GM23338 (cell line): ENCODE measurements around the gene CHD5. TPM values are rescaled to one million over a fixed set of nuclear protein-coding genes. Genes with fewer than 3 reads are reported as not detected.

Source experiments
- ATAC-seq: fragments of 200-7000 bp; cut with Tn5 transposase; 3 replicates; pipeline ENCODE4 v1.9.1; 2020
- DNase-seq: peaks from one replicate; pipeline ENCODE4 v3.0.0-alpha.2; 2015; ENCODE audit warnings: low spot score
- H2AFZ ChIP-seq: fragments of 200-600 bp; sonication (generic); 2 replicates; pipeline ENCODE4 v1.8.0; 2016; ENCODE audit warnings: antibody characterized with exemption, mild to moderate bottlenecking, moderate library complexity
- H3F3A ChIP-seq: fragments of 200-600 bp; sonication (generic); replicated peaks from 2 replicates; pipeline ENCODE4 v1.8.0; 2017; ENCODE audit warnings: antibody characterized with exemption, mixed run types, low read depth
- H3K27ac ChIP-seq: fragments of 200-600 bp; sonication (generic); 2 replicates; pipeline ENCODE4 v1.6.1; 2016; ENCODE audit warnings: low read depth
- H3K27me3 ChIP-seq: fragments of 200-600 bp; sonication (generic); 2 replicates; pipeline ENCODE4 v1.8.0; 2016; ENCODE audit warnings: mild to moderate bottlenecking, mixed run types, moderate library complexity; ENCODE audit not compliant: insufficient read depth
- H3K36me3 ChIP-seq: fragments of 200-600 bp; sonication (generic); 2 replicates; pipeline ENCODE4 v1.8.0; 2016; ENCODE audit warnings: mild to moderate bottlenecking; ENCODE audit not compliant: insufficient read depth
- H3K4me1 ChIP-seq: fragments of 200-600 bp; sonication (generic); 2 replicates; pipeline ENCODE4 v1.8.0; 2016; ENCODE audit warnings: mild to moderate bottlenecking, moderate library complexity; ENCODE audit not compliant: insufficient read depth
- H3K4me2 ChIP-seq: fragments of 200-600 bp; sonication (generic); 2 replicates; pipeline ENCODE4 v1.7.1; 2017; ENCODE audit warnings: mixed run types
- H3K4me3 ChIP-seq: fragments of 200-600 bp; sonication (generic); 2 replicates; pipeline ENCODE4 v1.6.1; 2016; ENCODE audit warnings: mixed run types
- H3K79me2 ChIP-seq: fragments of 200-600 bp; sonication (generic); replicated peaks from 2 replicates; pipeline ENCODE4 v1.8.0; 2017; ENCODE audit warnings: mild to moderate bottlenecking; ENCODE audit not compliant: insufficient read depth
- H3K9me2 ChIP-seq: fragments of 200-600 bp; sonication (generic); 2 replicates; pipeline ENCODE4 v1.8.0; 2017; ENCODE audit not compliant: insufficient read depth
- H4K20me1 ChIP-seq: fragments of 200-600 bp; sonication (generic); replicated peaks from 2 replicates; pipeline ENCODE4 v1.8.0; 2017; ENCODE audit warnings: mild to moderate bottlenecking; ENCODE audit not compliant: insufficient read depth
- H3K27ac Mint-ChIP-seq: 2 replicates; pipeline ENCODE4 v1.8.0; 2020; ENCODE audit warnings: inconsistent platforms, mild to moderate bottlenecking, moderate library complexity, mixed read lengths
- H3K27me3 Mint-ChIP-seq: 3 replicates; pipeline ENCODE4 v1.8.0; 2022; ENCODE audit warnings: low read depth, mild to moderate bottlenecking, moderate library complexity, mixed read lengths, inconsistent platforms; ENCODE audit not compliant: insufficient read depth, poor library complexity
- H3K36me3 Mint-ChIP-seq: 3 replicates; pipeline ENCODE4 v1.8.0; 2021; ENCODE audit warnings: low read depth, mild to moderate bottlenecking, inconsistent platforms, moderate library complexity, mixed read lengths
- H3K4me1 Mint-ChIP-seq: 3 replicates; pipeline ENCODE4 v1.8.0; 2020; ENCODE audit warnings: mild to moderate bottlenecking, inconsistent platforms, mixed read lengths
- H3K4me3 Mint-ChIP-seq: 3 replicates; pipeline ENCODE4 v1.8.0; 2021; ENCODE audit warnings: moderate library complexity, mild to moderate bottlenecking, inconsistent platforms, mixed read lengths
- H3K9me3 Mint-ChIP-seq: 3 replicates; pipeline ENCODE4 v1.8.0; 2020; ENCODE audit warnings: moderate library complexity, mild to moderate bottlenecking, inconsistent platforms, mixed read lengths
- EZH2 ChIP-seq: fragments of 200-600 bp; sonication (generic); IDR thresholded peaks from one replicate; pipeline ENCODE4 v1.8.0; 2017; ENCODE audit warnings: antibody characterized with exemption, mild to moderate bottlenecking, low read depth; ENCODE audit not compliant: unreplicated experiment
- NANOG ChIP-seq: IDR thresholded peaks from 2 replicates; pipeline ENCODE4 v1.6.1; 2016; ENCODE audit warnings: antibody characterized with exemption, borderline replicate concordance
- POLR2AphosphoS5 ChIP-seq: IDR thresholded peaks from 2 replicates; pipeline ENCODE4 v1.6.1; 2016; ENCODE audit warnings: antibody characterized with exemption, low read depth
- ZNF462 ChIP-seq: fragments of 250-450 bp; sonication (Bioruptor Pico); IDR thresholded peaks from 2 replicates; pipeline ENCODE4 v1.5.0; 2020; ENCODE audit warnings: mild to moderate bottlenecking, moderate library complexity
- polyA plus RNA-seq: library from polyadenylated mRNA; unstranded; fragments of >200 nt; fragmentation: Nextera tagmentation; extraction: Ambion mirVana; gene quantifications from 2 replicates; pipeline ENCODE4 v1.2.1, GENCODE V29; 2016
- total RNA-seq: library from RNA; depleted of rRNA; stranded (reverse); fragments of >200 nt; shearing (Covaris generic); gene quantifications from 2 replicates; pipeline ENCODE4 v1.2.3, GENCODE V29; 2014
- TF ChIP-seq, protein P1 (sequence below), 2 experiments: fragments of 200-600 bp in 1 of 2; sonication (generic) in 1 of 2; conservative IDR thresholded peaks; 2 replicates each; pipeline versions ENCODE4 v1.5.1 to v1.6.1; 2016 to 2017; ENCODE audit warnings: antibody characterized with exemption in 2 of 2, low read depth in 2 of 2, mild to moderate bottlenecking in 2 of 2, moderate library complexity in 1 of 2

CHD5 gene
- total and polyA plus RNA-seq, 2 experiments from 2014 or later, result 0.32 to 1.0 TPM

- Histone ChIP-seq H3K4me2 (no peak overlapping the region), H3K79me2 (no peaks in the 10 kb centered on the region), H3K27ac (no peak overlapping the region), H3K27me3 (no peaks in the 10 kb centered on the region), H3K9me2 (no peaks in the 10 kb centered on the region), H3F3A (no peaks in the 10 kb centered on the region), H3K4me3 (no peak overlapping the region), H3K36me3 (no peaks in the 10 kb centered on the region), H2AFZ (no peak overlapping the region), H3K4me1 (no peaks in the 10 kb centered on the region), H4K20me1 (no peaks in the 10 kb centered on the region)
- Mint-ChIP-seq H3K36me3 (no peaks in the 10 kb centered on the region; the same call in 2 of the 3 replicates), H3K4me1 (peaks cover 2% of the 10 kb centered on the region; the same call in 1 of the 3 replicates), H3K9me3 (no peaks in the 10 kb centered on the region), H3K27me3 (peaks cover 10% of the 10 kb centered on the region), H3K4me3 (no peak overlapping the region), H3K27ac (no peak overlapping the region)
- DNase-seq (no peak), ATAC-seq (no peak)
- no peak for TF ChIP-seq EZH2
- no peak for TF ChIP-seq POLR2AphosphoS5
- TF ChIP-seq, protein P1, sequence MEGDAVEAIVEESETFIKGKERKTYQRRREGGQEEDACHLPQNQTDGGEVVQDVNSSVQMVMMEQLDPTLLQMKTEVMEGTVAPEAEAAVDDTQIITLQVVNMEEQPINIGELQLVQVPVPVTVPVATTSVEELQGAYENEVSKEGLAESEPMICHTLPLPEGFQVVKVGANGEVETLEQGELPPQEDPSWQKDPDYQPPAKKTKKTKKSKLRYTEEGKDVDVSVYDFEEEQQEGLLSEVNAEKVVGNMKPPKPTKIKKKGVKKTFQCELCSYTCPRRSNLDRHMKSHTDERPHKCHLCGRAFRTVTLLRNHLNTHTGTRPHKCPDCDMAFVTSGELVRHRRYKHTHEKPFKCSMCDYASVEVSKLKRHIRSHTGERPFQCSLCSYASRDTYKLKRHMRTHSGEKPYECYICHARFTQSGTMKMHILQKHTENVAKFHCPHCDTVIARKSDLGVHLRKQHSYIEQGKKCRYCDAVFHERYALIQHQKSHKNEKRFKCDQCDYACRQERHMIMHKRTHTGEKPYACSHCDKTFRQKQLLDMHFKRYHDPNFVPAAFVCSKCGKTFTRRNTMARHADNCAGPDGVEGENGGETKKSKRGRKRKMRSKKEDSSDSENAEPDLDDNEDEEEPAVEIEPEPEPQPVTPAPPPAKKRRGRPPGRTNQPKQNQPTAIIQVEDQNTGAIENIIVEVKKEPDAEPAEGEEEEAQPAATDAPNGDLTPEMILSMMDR (conservative IDR thresholded peaks at IDR 0.05; ENCODE audit: low read depth in 2 of 2), result no peak
- no peak for TF ChIP-seq ZNF462 (CRISPR knock-in tag)
- no peak for TF ChIP-seq NANOG
Measured at GRCh38 chr1:6107409-6108356, 72.4 kb downstream of the CHD5 start.
